Lower lobe of right lung (tissue), 2 donors: ENCODE data around the gene TRIB2. TPM values are rescaled to one million over a fixed set of nuclear protein-coding genes. Genes with fewer than 3 reads are reported as not detected.

Experiments used
- ATAC-seq, 2 donors: fragments of 200-7000 bp; cut with Tn5 transposase; one replicate each; pipeline ENCODE4 v1.9.1; 2020 to 2022; ENCODE audit warnings: mild to moderate bottlenecking in 2 of 2, moderate library complexity in 2 of 2
- DNase-seq: peaks from one replicate; pipeline ENCODE4 v3.0.0-alpha.2; 2020
- H3K27ac ChIP-seq: fragments of 200-600 bp; one replicate; pipeline ENCODE4 v1.8.0; 2022
- H3K27me3 ChIP-seq: fragments of 200-600 bp; one replicate; pipeline ENCODE4 v1.8.0; 2022; ENCODE audit warnings: low read depth
- H3K36me3 ChIP-seq: fragments of 200-600 bp; one replicate; pipeline ENCODE4 v1.8.0; 2022; ENCODE audit warnings: mild to moderate bottlenecking
- H3K4me1 ChIP-seq: fragments of 200-600 bp; one replicate; pipeline ENCODE4 v1.8.0; 2022
- H3K4me3 ChIP-seq: fragments of 200-600 bp; one replicate; pipeline ENCODE4 v1.8.0; 2022; ENCODE audit warnings: mild to moderate bottlenecking
- H3K9me3 ChIP-seq: fragments of 200-600 bp; one replicate; pipeline ENCODE4 v1.8.0; 2022
- intact Hi-C: fragments of 100-400 bp; cut with DNase I; formaldehyde crosslinking; loops from one replicate; pipeline ENCODE4 v1.11.0; 2022
- total RNA-seq: library from RNA; stranded (reverse); fragmentation: NEBNext Ultra II Directional; extraction: Animal tissue kit (Norgen Biotek cat#: 25700); gene quantifications from one replicate; pipeline ENCODE4 v1.2.1, GENCODE V29; 2021
- TF ChIP-seq, protein P1 (sequence below): fragments of 200-600 bp; IDR thresholded peaks from one replicate; pipeline ENCODE4 v1.8.0; 2022; ENCODE audit warnings: antibody characterized with exemption, mild to moderate bottlenecking
- donor health status: DM: no; HTN: yes; CAD: no; lungs with severe emphysema.

The TRIB2 gene
- total RNA-seq, 1 donor from 2014 or later = 35.1 TPM

GRCh38 chr2:12682017-12682416 lies 34.7 kb upstream of the TRIB2 start:
- intact Hi-C loops = no loop called here
- Histone ChIP-seq H3K27me3 (no peaks in the 10 kb centered on the region), H3K4me1 (peaks cover 11% of the 10 kb centered on the region), H3K4me3 (no peak overlapping the region), H3K36me3 (no peaks in the 10 kb centered on the region), H3K27ac (no peak overlapping the region), H3K9me3 (no peaks in the 10 kb centered on the region)
- DNase-seq (no peak), ATAC-seq (no peak)
- TF ChIP-seq, protein P1, sequence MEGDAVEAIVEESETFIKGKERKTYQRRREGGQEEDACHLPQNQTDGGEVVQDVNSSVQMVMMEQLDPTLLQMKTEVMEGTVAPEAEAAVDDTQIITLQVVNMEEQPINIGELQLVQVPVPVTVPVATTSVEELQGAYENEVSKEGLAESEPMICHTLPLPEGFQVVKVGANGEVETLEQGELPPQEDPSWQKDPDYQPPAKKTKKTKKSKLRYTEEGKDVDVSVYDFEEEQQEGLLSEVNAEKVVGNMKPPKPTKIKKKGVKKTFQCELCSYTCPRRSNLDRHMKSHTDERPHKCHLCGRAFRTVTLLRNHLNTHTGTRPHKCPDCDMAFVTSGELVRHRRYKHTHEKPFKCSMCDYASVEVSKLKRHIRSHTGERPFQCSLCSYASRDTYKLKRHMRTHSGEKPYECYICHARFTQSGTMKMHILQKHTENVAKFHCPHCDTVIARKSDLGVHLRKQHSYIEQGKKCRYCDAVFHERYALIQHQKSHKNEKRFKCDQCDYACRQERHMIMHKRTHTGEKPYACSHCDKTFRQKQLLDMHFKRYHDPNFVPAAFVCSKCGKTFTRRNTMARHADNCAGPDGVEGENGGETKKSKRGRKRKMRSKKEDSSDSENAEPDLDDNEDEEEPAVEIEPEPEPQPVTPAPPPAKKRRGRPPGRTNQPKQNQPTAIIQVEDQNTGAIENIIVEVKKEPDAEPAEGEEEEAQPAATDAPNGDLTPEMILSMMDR = no peak

DNA sequence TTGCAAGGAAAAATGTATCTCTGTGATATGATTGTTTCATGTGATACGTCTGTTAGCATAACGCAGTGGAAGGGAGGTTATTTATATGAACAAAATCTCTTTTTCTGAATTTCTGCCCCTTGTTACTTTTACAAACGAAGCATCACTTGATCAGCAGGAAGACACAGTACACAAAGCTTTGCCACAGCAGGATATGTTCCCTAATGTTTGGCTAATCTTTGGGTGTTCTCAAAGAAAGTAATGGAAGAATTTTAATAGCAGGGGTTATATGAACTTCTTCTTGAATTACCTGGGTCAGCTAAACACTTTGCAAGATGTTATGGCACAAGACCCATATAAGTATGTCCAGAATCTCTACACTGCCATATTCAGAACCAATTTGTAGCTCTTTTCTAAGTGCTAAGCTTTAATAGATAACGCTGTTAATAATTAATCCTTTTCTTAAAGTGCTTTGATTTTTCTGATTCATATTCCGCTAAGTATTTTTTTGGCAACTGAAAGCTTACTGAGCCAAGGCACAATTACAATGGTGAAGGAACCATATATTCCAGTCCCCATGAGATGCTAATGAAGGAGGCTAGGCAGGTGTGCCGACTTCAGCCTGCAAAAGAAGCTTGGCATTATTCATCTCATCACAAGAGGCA lies 33.2 kb upstream of the TRIB2 start:
- Histone ChIP-seq H3K4me1 (peaks cover 11% of the 10 kb centered on the region), H3K27ac (no peak overlapping the region), H3K4me3 (no peak overlapping the region), H3K36me3 (no peaks in the 10 kb centered on the region), H3K9me3 (no peaks in the 10 kb centered on the region), H3K27me3 (no peaks in the 10 kb centered on the region)
- TF ChIP-seq, protein P1 = no peak
- intact Hi-C loops = no loop called here
- DNase-seq (no peak), ATAC-seq (peak in 1 of 2 donors; percentile 38)

DNA sequence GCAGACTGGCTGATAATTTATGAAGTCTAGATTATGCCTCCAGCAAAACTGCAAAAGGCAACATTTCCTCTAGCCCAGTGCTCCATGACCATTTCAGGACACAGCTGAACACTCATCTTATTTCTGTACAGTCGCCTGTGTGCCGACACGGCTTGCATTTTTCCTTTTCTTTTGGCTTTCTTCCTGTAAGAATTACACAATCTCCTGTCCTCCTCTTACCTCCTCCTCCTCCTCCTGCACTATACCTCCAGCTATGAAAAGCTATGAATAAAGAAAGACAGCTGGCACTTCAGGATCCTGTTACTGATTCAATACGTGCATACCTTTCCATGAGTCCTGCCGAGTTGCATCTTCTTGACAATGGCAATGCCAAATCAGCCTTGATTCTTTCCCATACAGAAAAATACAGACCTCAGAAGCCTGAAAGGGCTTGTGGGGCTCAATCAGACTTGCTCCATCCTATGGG lies 32.2 kb upstream of the TRIB2 start:
- TF ChIP-seq, protein P1 = no peak
- Histone ChIP-seq H3K4me1 (peaks cover 11% of the 10 kb centered on the region), H3K27me3 (no peaks in the 10 kb centered on the region), H3K4me3 (no peak overlapping the region), H3K9me3 (no peaks in the 10 kb centered on the region), H3K36me3 (no peaks in the 10 kb centered on the region), H3K27ac (no peak overlapping the region)
- peak in 1 of 2 donors; percentile 64 for ATAC-seq
- no peak for DNase-seq
- intact Hi-C loops = no loop called here

DNA sequence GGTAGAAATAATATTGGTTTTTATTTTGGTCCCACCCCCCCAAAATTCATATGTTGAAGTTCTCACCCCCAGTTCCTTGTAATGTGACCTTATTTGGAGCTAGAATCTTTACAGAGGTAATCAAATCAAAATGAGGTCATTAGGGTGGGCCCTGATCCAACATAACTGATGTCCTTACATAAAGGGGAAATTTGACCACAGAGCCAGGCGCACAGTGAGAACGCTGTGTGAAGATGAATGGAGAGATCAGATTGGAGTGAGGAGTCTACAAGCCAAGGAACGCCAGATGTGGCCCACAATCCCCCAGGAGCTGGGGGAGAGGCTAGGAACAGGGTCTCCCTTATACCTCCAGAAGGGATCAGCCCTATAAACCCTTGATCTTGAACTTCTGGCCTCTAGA lies 31.6 kb upstream of the TRIB2 start:
- H3K27me3 ChIP-seq = no peaks in the 10 kb centered on the region
- intact Hi-C loops = no loop called here
- peaks cover 11% of the 10 kb centered on the region for H3K4me1 ChIP-seq
- ATAC-seq (no peak), DNase-seq (no peak)
- H3K4me3 ChIP-seq = no peak overlapping the region
- no peak overlapping the region for H3K27ac ChIP-seq
- TF ChIP-seq, protein P1 = no peak
- H3K36me3 ChIP-seq = no peaks in the 10 kb centered on the region
- no peaks in the 10 kb centered on the region for H3K9me3 ChIP-seq

- no peaks in the 10 kb centered on the region for H3K36me3 ChIP-seq
- intact Hi-C loops = no loop called here
- peaks cover 11% of the 10 kb centered on the region for H3K4me1 ChIP-seq
- no peak overlapping the region for H3K27ac ChIP-seq
- H3K27me3 ChIP-seq = no peaks in the 10 kb centered on the region
- no peaks in the 10 kb centered on the region for H3K9me3 ChIP-seq
- ATAC-seq = no peak
- no peak overlapping the region for H3K4me3 ChIP-seq
- no peak for DNase-seq
- TF ChIP-seq, protein P1 = no peak
Observed at GRCh38 chr2:12685956-12686355, 30.8 kb upstream of the TRIB2 start.
